HG03354 (cell line): Measurements from ENCODE around the gene KCNB1.

Source experiments
- ATAC-seq: cut with Tn5 transposase; IDR thresholded peaks from one replicate; pipeline ENCODE4 v1.9.1; 2021; ENCODE audit warnings: mild to moderate bottlenecking; ENCODE audit not compliant: unreplicated experiment, poor library complexity, severe bottlenecking

Gene KCNB1

GRCh38 chr20:49503176-49503575 lies 20.7 kb upstream of the KCNB1 start:
- no peak for ATAC-seq

- no peak for ATAC-seq
Measured at GRCh38 chr20:49501917-49502316, 19.4 kb upstream of the KCNB1 start.

- no peak for ATAC-seq
Measured at GRCh38 chr20:49497398-49497669, 14.9 kb upstream of the KCNB1 start.

- ATAC-seq, result no peak
Measured at GRCh38 chr20:49496553-49497397, 14.3 kb upstream of the KCNB1 start.

GRCh38 chr20:49496043-49496442 lies 13.6 kb upstream of the KCNB1 start:
- ATAC-seq, result no peak

GRCh38 chr20:49490689-49491088 lies 8.2 kb upstream of the KCNB1 start:
- ATAC-seq, result no peak

GRCh38 chr20:49489688-49490087 lies 7.2 kb upstream of the KCNB1 start:
- ATAC-seq, result no peak

- ATAC-seq, result no peak
Measured at GRCh38 chr20:49486064-49486463, 3.6 kb upstream of the KCNB1 start.

GRCh38 chr20:49485563-49485962 lies 3.1 kb upstream of the KCNB1 start:
- no peak for ATAC-seq

- no peak for ATAC-seq
Measured at GRCh38 chr20:49484180-49485140, 2.0 kb upstream of the KCNB1 start.

- no peak for ATAC-seq
Measured at GRCh38 chr20:49483696-49484123, 1.2 kb upstream of the KCNB1 start.

GRCh38 chr20:49483018-49483695 lies 689 bp upstream of the KCNB1 start:
- ATAC-seq, result no peak

- no peak for ATAC-seq
Measured at GRCh38 chr20:49482173-49482572, 295 bp downstream of the KCNB1 start.

GRCh38 chr20:49481116-49481515 lies 1.4 kb downstream of the KCNB1 start:
- ATAC-seq, result no peak

- no peak for ATAC-seq
Measured at GRCh38 chr20:49480236-49480635, 2.2 kb downstream of the KCNB1 start.

- ATAC-seq, result no peak
Measured at GRCh38 chr20:49479785-49480184, 2.7 kb downstream of the KCNB1 start.

GRCh38 chr20:49478754-49479689 lies 3.4 kb downstream of the KCNB1 start:
- no peak for ATAC-seq

GRCh38 chr20:49478266-49478665 lies 4.2 kb downstream of the KCNB1 start:
- ATAC-seq, result no peak

- ATAC-seq, result no peak
Measured at GRCh38 chr20:49477200-49477599, 5.3 kb downstream of the KCNB1 start.
